GM12873 (cell line): Measurements from ENCODE around the gene LRRN4.

Experiments used
- TF ChIP-seq, protein P1 (sequence below): IDR thresholded peaks from 2 replicates; pipeline ENCODE4 v1.5.1; 2012; ENCODE audit warnings: low read depth, mild to moderate bottlenecking, moderate library complexity, low read length, control low read depth; ENCODE audit not compliant: insufficient read depth; ENCODE audit errors: missing control alignments

The LRRN4 gene

GRCh38 chr20:6048391-6048790 is 5.5 kb downstream of the LRRN4 start:
- TF ChIP-seq, protein P1, sequence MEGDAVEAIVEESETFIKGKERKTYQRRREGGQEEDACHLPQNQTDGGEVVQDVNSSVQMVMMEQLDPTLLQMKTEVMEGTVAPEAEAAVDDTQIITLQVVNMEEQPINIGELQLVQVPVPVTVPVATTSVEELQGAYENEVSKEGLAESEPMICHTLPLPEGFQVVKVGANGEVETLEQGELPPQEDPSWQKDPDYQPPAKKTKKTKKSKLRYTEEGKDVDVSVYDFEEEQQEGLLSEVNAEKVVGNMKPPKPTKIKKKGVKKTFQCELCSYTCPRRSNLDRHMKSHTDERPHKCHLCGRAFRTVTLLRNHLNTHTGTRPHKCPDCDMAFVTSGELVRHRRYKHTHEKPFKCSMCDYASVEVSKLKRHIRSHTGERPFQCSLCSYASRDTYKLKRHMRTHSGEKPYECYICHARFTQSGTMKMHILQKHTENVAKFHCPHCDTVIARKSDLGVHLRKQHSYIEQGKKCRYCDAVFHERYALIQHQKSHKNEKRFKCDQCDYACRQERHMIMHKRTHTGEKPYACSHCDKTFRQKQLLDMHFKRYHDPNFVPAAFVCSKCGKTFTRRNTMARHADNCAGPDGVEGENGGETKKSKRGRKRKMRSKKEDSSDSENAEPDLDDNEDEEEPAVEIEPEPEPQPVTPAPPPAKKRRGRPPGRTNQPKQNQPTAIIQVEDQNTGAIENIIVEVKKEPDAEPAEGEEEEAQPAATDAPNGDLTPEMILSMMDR, result no peak

- TF ChIP-seq, protein P1, result no peak
Measured at GRCh38 chr20:6046432-6046831, 7.4 kb downstream of the LRRN4 start.

GRCh38 chr20:6045566-6045965 is 8.3 kb downstream of the LRRN4 start:
- TF ChIP-seq, protein P1, result no peak

- TF ChIP-seq, protein P1, result no peak
Measured at GRCh38 chr20:6044115-6044514, 9.7 kb downstream of the LRRN4 start.

- TF ChIP-seq, protein P1, result no peak
Measured at GRCh38 chr20:6041808-6042265, 12.0 kb downstream of the LRRN4 start.

DNA sequence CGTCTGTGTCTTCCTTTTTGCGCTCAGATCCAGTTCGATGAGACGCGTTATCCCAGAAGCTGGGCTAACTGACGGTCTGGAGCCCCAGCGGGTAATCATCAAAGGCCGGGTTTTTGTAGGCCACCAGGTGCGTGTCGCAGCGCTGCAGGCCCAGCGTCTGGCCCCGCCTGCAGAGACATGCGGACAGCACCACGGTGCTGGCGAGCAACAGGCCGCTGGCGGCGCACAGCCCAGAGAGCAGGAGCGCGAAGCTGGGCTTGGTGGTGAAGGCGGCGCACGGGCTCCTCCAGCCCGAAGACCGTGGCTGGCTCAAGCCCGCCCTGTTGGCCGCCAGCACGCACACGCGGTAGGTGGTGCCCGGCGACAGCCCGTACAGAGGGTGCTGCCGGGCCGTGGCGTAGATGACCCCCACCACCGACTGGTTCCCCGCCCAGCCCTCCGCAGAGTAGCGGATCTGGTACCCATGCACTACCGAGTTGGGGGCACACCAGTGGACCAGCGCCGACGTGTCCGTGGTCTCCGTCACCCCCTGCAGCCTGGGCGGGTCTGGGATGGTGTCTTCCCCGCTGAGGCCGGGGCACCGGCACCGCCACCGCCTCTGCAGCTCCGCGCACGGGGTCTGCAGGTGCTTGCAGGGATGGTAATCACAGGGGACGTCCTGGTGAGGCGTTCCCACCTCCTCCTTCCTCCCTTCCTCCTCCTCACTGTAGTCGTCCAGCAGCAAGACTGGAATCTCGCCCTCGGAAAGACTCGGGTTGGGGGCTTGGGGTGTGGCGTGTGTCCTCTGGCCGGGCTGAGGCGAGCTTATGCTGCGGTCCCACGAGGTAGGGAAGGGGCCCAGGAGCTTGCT is 12.7 kb downstream of the LRRN4 start:
- TF ChIP-seq, protein P1, result no peak

DNA sequence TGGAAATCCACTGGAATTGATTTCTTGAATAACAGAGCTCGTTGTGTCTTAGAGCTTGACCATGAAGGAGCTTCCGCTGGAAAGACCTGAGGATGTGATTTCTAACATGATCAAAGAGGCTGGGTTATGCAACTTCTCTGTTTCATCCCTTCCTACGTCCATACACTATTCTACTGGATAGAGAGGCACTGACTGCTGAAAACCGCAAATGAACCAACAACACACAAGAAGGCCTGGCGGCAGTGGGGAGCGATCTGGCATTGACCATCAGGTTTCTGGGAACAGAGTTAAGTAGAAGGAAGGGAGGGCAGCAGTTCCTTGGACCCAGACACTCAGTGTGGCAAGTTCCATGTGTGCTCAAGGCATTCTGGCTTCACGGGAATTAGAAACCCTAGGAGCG is 13.3 kb downstream of the LRRN4 start:
- TF ChIP-seq, protein P1, result no peak
